ENCODE measurements around the gene SAP25. TPM values are rescaled to one million over a fixed set of nuclear protein-coding genes. Genes with fewer than 3 reads are reported as not detected.

SAP25 gene
- polyA plus RNA-seq, 1 donor (not counting 4 experiments of a cell fraction or from before 2014, with no cell fraction given): 0.16 TPM

DNA sequence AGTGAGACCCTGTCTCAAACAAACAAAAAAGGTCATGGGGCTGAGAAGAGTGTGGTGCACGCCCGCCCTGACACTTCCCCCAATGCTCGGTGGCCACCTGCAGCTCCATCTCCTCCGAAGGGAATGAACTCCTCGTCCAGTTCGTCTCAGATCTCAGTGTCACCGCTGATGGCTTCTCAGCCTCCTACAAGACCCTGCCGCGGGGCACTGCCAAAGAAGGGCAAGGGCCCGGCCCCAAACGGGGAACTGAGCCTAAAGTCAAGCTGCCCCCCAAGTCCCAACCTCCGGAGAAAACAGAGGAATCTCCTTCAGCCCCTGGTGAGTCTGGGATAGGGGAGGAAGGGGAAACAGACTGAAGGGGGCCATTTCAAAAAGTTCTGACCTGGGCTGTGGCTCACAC, 32.6 kb upstream of the SAP25 start:
- H3K27ac ChIP-seq (ENCODE audit: control insufficient read depth, insufficient read depth, low read length): no peak overlapping the region
- no peaks in the 10 kb centered on the region for H4K20me1 ChIP-seq (ENCODE audit: control insufficient read depth, extremely low read depth, insufficient read depth, low read length)
- peaks cover 6% of the 10 kb centered on the region for H3K4me1 ChIP-seq (ENCODE audit: control insufficient read depth, extremely low read depth, insufficient read depth, low read length)
- no peak for TF ChIP-seq EZH2 (IDR thresholded peaks at IDR 0.05; ENCODE audit: low read length)
- TF ChIP-seq, protein P1, sequence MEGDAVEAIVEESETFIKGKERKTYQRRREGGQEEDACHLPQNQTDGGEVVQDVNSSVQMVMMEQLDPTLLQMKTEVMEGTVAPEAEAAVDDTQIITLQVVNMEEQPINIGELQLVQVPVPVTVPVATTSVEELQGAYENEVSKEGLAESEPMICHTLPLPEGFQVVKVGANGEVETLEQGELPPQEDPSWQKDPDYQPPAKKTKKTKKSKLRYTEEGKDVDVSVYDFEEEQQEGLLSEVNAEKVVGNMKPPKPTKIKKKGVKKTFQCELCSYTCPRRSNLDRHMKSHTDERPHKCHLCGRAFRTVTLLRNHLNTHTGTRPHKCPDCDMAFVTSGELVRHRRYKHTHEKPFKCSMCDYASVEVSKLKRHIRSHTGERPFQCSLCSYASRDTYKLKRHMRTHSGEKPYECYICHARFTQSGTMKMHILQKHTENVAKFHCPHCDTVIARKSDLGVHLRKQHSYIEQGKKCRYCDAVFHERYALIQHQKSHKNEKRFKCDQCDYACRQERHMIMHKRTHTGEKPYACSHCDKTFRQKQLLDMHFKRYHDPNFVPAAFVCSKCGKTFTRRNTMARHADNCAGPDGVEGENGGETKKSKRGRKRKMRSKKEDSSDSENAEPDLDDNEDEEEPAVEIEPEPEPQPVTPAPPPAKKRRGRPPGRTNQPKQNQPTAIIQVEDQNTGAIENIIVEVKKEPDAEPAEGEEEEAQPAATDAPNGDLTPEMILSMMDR (optimal IDR thresholded peaks at IDR 0.05 in 1 of 3, IDR thresholded peaks at IDR 0.05 in 1 of 3, conservative IDR thresholded peaks at IDR 0.05 in 1 of 3; ENCODE audit: extremely low read depth in 1 of 3, insufficient read depth in 2 of 3, low read length in 3 of 3): no peak
- dilution Hi-C loops (cut with MboI; ENCODE audit: extremely low pct_ligation_motif_present, low sequenced_read_pairs): no loop called here
- no peaks in the 10 kb centered on the region for H3K9me1 ChIP-seq (ENCODE audit: control insufficient read depth, extremely low read depth, insufficient read depth, low read length)
- no peaks in the 10 kb centered on the region for H3K36me3 ChIP-seq (ENCODE audit: control insufficient read depth in 2 of 2, extremely low read depth in 1 of 2, insufficient read depth in 2 of 2, low read length in 2 of 2)
- no peak overlapping the region for H2AFZ ChIP-seq (ENCODE audit: control insufficient read depth, low read length)
- no peak for DNase-seq (ENCODE audit: low read depth, low spot score)
- no peak overlapping the region for H3K4me2 ChIP-seq (ENCODE audit: control insufficient read depth, extremely low read depth, insufficient read depth, low read depth, low read length)
- no peaks in the 10 kb centered on the region for H3K79me2 ChIP-seq (ENCODE audit: control insufficient read depth, insufficient read depth, low read length)
- no peaks in the 10 kb centered on the region for H3K27me3 ChIP-seq (ENCODE audit: control insufficient read depth, extremely low read depth, insufficient read depth, low read length)
- no peak for FAIRE-seq
- H3K9me3 ChIP-seq (ENCODE audit: control insufficient read depth, low read depth, low read length): no peaks in the 10 kb centered on the region
- H3K4me3 ChIP-seq (ENCODE audit: control insufficient read depth in 2 of 3, extremely low read depth in 1 of 3, insufficient read depth in 2 of 3, low read depth in 1 of 3, low read length in 3 of 3): no peak overlapping the region
- no peak overlapping the region for H3K9ac ChIP-seq (ENCODE audit: control insufficient read depth, extremely low read depth, insufficient read depth, low read length)

DNA sequence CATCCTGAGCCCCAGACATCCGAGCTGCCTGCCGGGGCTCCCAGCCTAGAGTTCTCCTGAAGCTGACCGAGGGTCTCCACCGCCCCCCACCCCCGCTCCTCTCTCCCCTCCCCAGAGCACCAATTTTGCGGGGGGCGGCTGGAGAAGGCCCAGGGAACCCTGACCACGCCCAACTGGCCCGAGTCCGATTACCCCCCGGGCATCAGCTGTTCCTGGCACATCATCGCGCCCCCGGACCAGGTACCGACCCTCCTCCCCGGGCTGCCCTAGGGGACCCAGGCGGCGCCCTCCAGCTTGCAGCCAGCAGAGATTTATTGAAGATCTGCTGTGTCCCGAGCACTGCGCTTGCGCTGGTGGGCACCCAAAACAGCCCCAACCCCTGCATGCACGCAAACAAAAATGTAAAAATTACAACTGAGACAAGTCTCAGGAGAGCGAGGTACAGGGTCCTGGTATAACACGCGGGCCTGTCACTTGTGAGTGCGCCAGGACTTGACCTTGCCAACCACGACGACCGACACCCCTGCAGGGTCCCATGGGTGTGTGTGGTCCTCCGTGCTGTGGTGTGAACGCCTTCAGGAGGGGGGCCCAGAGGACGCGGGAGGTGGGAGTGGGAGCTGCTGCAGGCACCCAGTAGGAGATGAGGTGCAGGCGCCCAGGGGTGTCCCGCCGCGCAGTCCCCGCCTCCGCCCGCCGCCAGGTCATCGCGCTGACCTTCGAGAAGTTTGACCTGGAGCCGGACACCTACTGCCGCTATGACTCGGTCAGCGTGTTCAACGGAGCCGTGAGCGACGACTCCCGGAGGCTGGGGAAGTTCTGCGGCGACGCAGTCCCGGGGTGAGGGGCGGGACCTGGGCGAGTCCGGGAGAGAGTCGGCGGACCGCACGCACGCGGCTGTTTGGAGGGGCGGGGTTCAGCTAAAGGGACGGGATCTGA, 31.5 kb upstream of the SAP25 start:
- H3K4me3 ChIP-seq (ENCODE audit: control insufficient read depth in 2 of 3, extremely low read depth in 1 of 3, insufficient read depth in 2 of 3, low read depth in 1 of 3, low read length in 3 of 3): peak overlapping the region; percentile 54 to 73 (median 63)
- dilution Hi-C loops (cut with MboI; ENCODE audit: extremely low pct_ligation_motif_present, low sequenced_read_pairs): no loop called here
- H3K4me1 ChIP-seq (ENCODE audit: control insufficient read depth, extremely low read depth, insufficient read depth, low read length): peaks cover 6% of the 10 kb centered on the region
- no peak overlapping the region for H3K27ac ChIP-seq (ENCODE audit: control insufficient read depth, insufficient read depth, low read length)
- FAIRE-seq (no peak), DNase-seq (ENCODE audit: low read depth, low spot score) (no peak)
- H2AFZ ChIP-seq (ENCODE audit: control insufficient read depth, low read length): peak overlapping the region; percentile 71
- no peaks in the 10 kb centered on the region for H3K27me3 ChIP-seq (ENCODE audit: control insufficient read depth, extremely low read depth, insufficient read depth, low read length)
- H3K9me1 ChIP-seq (ENCODE audit: control insufficient read depth, extremely low read depth, insufficient read depth, low read length): no peaks in the 10 kb centered on the region
- peak overlapping the region; percentile 41 for H3K9ac ChIP-seq (ENCODE audit: control insufficient read depth, extremely low read depth, insufficient read depth, low read length)
- H3K79me2 ChIP-seq (ENCODE audit: control insufficient read depth, insufficient read depth, low read length): no peaks in the 10 kb centered on the region
- no peak for TF ChIP-seq EZH2 (IDR thresholded peaks at IDR 0.05; ENCODE audit: low read length)
- TF ChIP-seq, protein P1 (optimal IDR thresholded peaks at IDR 0.05 in 1 of 3, IDR thresholded peaks at IDR 0.05 in 1 of 3, conservative IDR thresholded peaks at IDR 0.05 in 1 of 3; ENCODE audit: extremely low read depth in 1 of 3, insufficient read depth in 2 of 3, low read length in 3 of 3): no peak
- H4K20me1 ChIP-seq (ENCODE audit: control insufficient read depth, extremely low read depth, insufficient read depth, low read length): no peaks in the 10 kb centered on the region
- H3K4me2 ChIP-seq (ENCODE audit: control insufficient read depth, extremely low read depth, insufficient read depth, low read depth, low read length): peak overlapping the region; percentile 88
- no peaks in the 10 kb centered on the region for H3K9me3 ChIP-seq (ENCODE audit: control insufficient read depth, low read depth, low read length)
- H3K36me3 ChIP-seq (ENCODE audit: control insufficient read depth in 2 of 2, extremely low read depth in 1 of 2, insufficient read depth in 2 of 2, low read length in 2 of 2): no peaks in the 10 kb centered on the region
